SK-N-SH (cell line): ENCODE data around the gene PBX3.

ENCODE experiments used
- CTCF ChIP-seq: fragments of 200-600 bp; sonication (generic); IDR thresholded peaks from 2 replicates; pipeline ENCODE4 v1.6.1; 2017; ENCODE audit warnings: antibody characterized with exemption, mild to moderate bottlenecking, moderate library complexity
- EZH2phosphoT487 ChIP-seq: fragments of 200-600 bp; sonication (generic); IDR thresholded peaks from 2 replicates; pipeline ENCODE4 v1.6.1; 2017; ENCODE audit warnings: low read depth, mixed run types, mild to moderate bottlenecking, antibody characterized with exemption, moderate library complexity, borderline replicate concordance
- NRF1 ChIP-seq: IDR thresholded peaks from 2 replicates; pipeline ENCODE4 v1.6.1; 2012; ENCODE audit warnings: low read depth, mild to moderate bottlenecking, low read length

- TF ChIP-seq NRF1 (no peak), EZH2phosphoT487 (no peak), CTCF (no peak)
These were observed 248.5 kb downstream of the PBX3 start for GRCh38 chr9:125995706-125996105.
